HG02610 (cell line): Measurements from ENCODE around the gene VWF.
A peak's percentile ranks its signal among the peaks of the same experiment; 100 is the strongest.
"Not testable (repeated sequence)": the region's sequence is repeated elsewhere in the genome, so short reads cannot be mapped to it uniquely, and the experiment has no call there.

Experiments
- ATAC-seq: cut with Tn5 transposase; IDR thresholded peaks from one replicate; pipeline ENCODE4 v1.9.1; 2021; ENCODE audit warnings: mild to moderate bottlenecking, moderate library complexity; ENCODE audit not compliant: unreplicated experiment

VWF gene

GRCh38 chr12:6124411-6125309, at the start of gene VWF:
TSS of gene VWF (minus strand) at chr12:6124670. CDS start at chr12:6123196, 1,474 bp downstream.
- ATAC-seq: no peak

- ATAC-seq: no peak
Observed at GRCh38 chr12:6172862-6173261, 48.4 kb upstream of the VWF start.

- ATAC-seq: no peak
Observed at GRCh38 chr12:6172086-6172485, 47.6 kb upstream of the VWF start.

GRCh38 chr12:6171409-6172015, 47.0 kb upstream of the VWF start:
- no peak for ATAC-seq

- peak; percentile 69 for ATAC-seq
Observed at GRCh38 chr12:6167327-6168280, 43.1 kb upstream of the VWF start.

GRCh38 chr12:6166808-6167207, 42.3 kb upstream of the VWF start:
- ATAC-seq: no peak

GRCh38 chr12:6165395-6165794, 40.9 kb upstream of the VWF start:
- ATAC-seq: no peak

GRCh38 chr12:6163416-6164060, 39.1 kb upstream of the VWF start:
- ATAC-seq: no peak

- ATAC-seq: no peak
Observed at GRCh38 chr12:6161124-6161882, 36.8 kb upstream of the VWF start.

GRCh38 chr12:6160049-6160649, 35.7 kb upstream of the VWF start:
- not testable (repeated sequence) for ATAC-seq

GRCh38 chr12:6159166-6160011, 34.9 kb upstream of the VWF start:
- ATAC-seq: not testable (repeated sequence)

- no peak for ATAC-seq
Observed at GRCh38 chr12:6158749-6159148, 34.3 kb upstream of the VWF start.

GRCh38 chr12:6158255-6158654, 33.8 kb upstream of the VWF start:
- no peak for ATAC-seq

GRCh38 chr12:6157482-6157881, 33.0 kb upstream of the VWF start:
- ATAC-seq: no peak

GRCh38 chr12:6154730-6155459, 30.4 kb upstream of the VWF start:
- ATAC-seq: no peak

GRCh38 chr12:6148722-6149121, 24.3 kb upstream of the VWF start:
- ATAC-seq: not testable (repeated sequence)

GRCh38 chr12:6148061-6148460, 23.6 kb upstream of the VWF start:
- ATAC-seq: no peak

- ATAC-seq: no peak
Observed at GRCh38 chr12:6146951-6147350, 22.5 kb upstream of the VWF start.
